T-helper 2 cell treated with Interferon-gamma antibody and Interleukin-4, amounts not matched to agents 5 μg/mL and 100 μg/mL, for 36 hours (primary cell): Measurements from ENCODE around the gene PHF20.
"Not testable (repeated sequence)": the region's sequence is repeated elsewhere in the genome, so short reads cannot be mapped to it uniquely, and the experiment has no call there.

Experiments
- DNase-seq: peaks from one replicate; pipeline ENCODE4 v3.0.0; 2021; ENCODE audit warnings: low spot score
- H3K27ac Mint-ChIP-seq: one replicate; pipeline ENCODE4 v1.8.0; 2021; ENCODE audit warnings: mild to moderate bottlenecking, mixed read lengths
- H3K27me3 Mint-ChIP-seq: one replicate; pipeline ENCODE4 v1.8.0; 2021; ENCODE audit warnings: low read depth, mixed read lengths
- H3K36me3 Mint-ChIP-seq: one replicate; pipeline ENCODE4 v1.8.0; 2021; ENCODE audit warnings: low read depth, mixed read lengths
- H3K4me1 Mint-ChIP-seq: one replicate; pipeline ENCODE4 v1.8.0; 2021; ENCODE audit warnings: low read depth, mixed read lengths
- H3K4me3 Mint-ChIP-seq: one replicate; pipeline ENCODE4 v1.8.0; 2022; ENCODE audit warnings: mild to moderate bottlenecking, moderate library complexity, mixed read lengths
- H3K9me3 Mint-ChIP-seq: one replicate; pipeline ENCODE4 v1.8.0; 2021; ENCODE audit warnings: mixed read lengths

Gene PHF20

DNA sequence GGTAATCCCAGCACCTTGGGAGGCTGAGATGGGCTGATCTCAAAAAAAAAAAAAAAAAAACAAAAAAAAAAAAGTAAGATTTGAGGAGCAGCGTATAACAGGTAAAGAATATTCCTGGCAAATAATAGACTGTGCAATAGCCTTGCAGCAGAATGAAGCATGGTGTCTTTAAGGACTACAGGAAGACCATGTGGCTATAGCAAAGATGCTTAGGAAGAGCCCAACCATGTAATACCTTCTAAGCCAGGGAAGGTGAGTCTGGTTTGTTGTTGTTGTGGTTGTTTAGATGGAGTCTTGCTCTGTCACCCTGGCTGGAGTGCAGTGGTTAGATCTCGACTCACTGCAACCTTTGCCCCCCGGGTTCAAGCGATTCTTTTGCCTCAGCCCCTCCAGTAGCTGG is 15.4 kb upstream of the PHF20 start:
- Mint-ChIP-seq H3K36me3 (no peaks in the 10 kb centered on the region), H3K4me3 (no peak overlapping the region), H3K27ac (no peak overlapping the region), H3K27me3 (peaks cover 13% of the 10 kb centered on the region), H3K9me3 (no peaks in the 10 kb centered on the region), H3K4me1 (no peaks in the 10 kb centered on the region)
- DNase-seq: no peak

- Mint-ChIP-seq H3K4me1 (no peaks in the 10 kb centered on the region), H3K9me3 (no peaks in the 10 kb centered on the region), H3K27me3 (peaks cover 9% of the 10 kb centered on the region), H3K4me3 (no peak overlapping the region), H3K36me3 (no peaks in the 10 kb centered on the region), H3K27ac (no peak overlapping the region)
- no peak for DNase-seq
These were observed 14.6 kb upstream of the PHF20 start for GRCh38 chr20:35757098-35757705.

GRCh38 chr20:35761548-35761947 is 10.3 kb upstream of the PHF20 start:
- DNase-seq, H3K27me3 Mint-ChIP-seq, H3K4me1 Mint-ChIP-seq, H3K9me3 Mint-ChIP-seq, H3K36me3 Mint-ChIP-seq, H3K4me3 Mint-ChIP-seq, H3K27ac Mint-ChIP-seq: not testable (repeated sequence)

- H3K27ac Mint-ChIP-seq: no peak overlapping the region
These were observed 9.4 kb upstream of the PHF20 start for GRCh38 chr20:35762461-35762860.

DNA sequence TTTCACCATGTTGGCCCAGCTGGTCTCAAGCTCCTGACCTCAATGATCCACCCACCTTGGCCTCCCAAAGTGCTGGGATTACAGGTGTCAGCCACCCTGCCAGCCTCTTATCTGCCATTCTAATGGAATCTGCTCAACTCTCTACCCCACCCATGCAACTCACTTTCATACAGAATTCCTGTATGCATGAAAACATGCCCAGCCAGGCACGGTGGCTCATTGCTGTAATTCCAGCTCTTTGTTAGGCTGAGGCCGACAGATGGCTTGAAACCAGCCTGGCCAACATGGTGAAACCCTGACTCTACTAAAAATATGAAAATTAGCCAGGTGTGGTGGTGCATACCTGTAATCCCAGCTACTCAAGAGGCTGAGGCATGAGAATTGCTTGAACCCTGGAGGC is 6.9 kb upstream of the PHF20 start:
- not testable (repeated sequence) for DNase-seq, H3K27me3 Mint-ChIP-seq, H3K27ac Mint-ChIP-seq, H3K4me3 Mint-ChIP-seq, H3K36me3 Mint-ChIP-seq, H3K9me3 Mint-ChIP-seq
- H3K4me1 Mint-ChIP-seq: peaks cover 17% of the 10 kb centered on the region

More at GRCh38 chr20:35762461-35762860, 9.4 kb upstream of the PHF20 start:
- Mint-ChIP-seq H3K9me3 (no peaks in the 10 kb centered on the region), H3K4me1 (no peaks in the 10 kb centered on the region), H3K36me3 (no peaks in the 10 kb centered on the region), H3K27me3 (peaks cover 2% of the 10 kb centered on the region), H3K4me3 (no peak overlapping the region)
- DNase-seq: no peak

- no peak for DNase-seq
- Mint-ChIP-seq H3K27me3 (peaks cover 2% of the 10 kb centered on the region), H3K4me1 (peaks cover 24% of the 10 kb centered on the region), H3K36me3 (peaks cover 6% of the 10 kb centered on the region), H3K27ac (no peak overlapping the region), H3K9me3 (peaks cover 7% of the 10 kb centered on the region), H3K4me3 (no peak overlapping the region)
These were observed 5.0 kb upstream of the PHF20 start for GRCh38 chr20:35766843-35767242.

DNA sequence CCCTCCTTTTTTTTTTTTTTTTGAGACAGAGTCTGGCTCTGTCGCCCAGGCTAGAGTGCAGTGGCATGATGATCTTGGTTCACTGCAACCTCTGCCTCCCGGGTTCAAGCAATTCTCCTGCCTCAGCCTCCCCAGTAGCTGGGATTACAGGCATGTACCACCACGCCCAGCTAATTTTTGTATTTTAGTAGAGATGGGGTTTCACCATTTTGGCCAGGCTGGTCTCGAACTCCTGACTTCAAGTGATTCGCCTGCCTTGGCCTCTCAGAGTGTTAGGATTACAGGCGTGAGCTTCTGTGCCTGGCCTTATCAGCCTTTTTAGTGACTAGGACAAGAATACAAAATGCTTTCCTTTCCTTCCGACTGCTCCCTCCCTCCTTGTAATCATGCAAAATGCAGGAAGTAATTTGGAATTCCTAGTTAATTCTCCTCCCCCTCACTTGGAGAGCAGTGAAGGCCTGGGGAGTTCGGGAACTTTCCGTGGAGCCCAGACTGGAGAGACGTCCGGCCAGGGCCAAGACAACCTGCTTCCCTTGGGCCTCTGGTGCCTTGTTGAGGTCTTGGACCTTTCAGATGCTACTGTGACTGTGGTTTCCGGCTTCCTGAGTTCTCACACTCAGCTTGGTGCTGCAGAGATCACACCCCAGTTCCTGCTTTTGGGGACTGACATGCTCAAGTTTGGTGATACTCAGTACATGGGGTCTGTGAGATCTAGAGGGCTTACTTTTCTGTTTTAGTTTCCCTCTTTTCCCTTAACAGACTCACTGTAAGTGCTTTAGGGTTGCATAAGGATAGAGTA is 3.9 kb upstream of the PHF20 start:
- peak overlapping the region; percentile 89 for H3K4me3 Mint-ChIP-seq
- H3K27ac Mint-ChIP-seq: peak overlapping the region; percentile 98
- H3K9me3 Mint-ChIP-seq: peaks cover 7% of the 10 kb centered on the region
- H3K36me3 Mint-ChIP-seq: peaks cover 6% of the 10 kb centered on the region
- peaks cover 24% of the 10 kb centered on the region for H3K4me1 Mint-ChIP-seq
- peak; percentile 59 for DNase-seq
- no peaks in the 10 kb centered on the region for H3K27me3 Mint-ChIP-seq

DNA sequence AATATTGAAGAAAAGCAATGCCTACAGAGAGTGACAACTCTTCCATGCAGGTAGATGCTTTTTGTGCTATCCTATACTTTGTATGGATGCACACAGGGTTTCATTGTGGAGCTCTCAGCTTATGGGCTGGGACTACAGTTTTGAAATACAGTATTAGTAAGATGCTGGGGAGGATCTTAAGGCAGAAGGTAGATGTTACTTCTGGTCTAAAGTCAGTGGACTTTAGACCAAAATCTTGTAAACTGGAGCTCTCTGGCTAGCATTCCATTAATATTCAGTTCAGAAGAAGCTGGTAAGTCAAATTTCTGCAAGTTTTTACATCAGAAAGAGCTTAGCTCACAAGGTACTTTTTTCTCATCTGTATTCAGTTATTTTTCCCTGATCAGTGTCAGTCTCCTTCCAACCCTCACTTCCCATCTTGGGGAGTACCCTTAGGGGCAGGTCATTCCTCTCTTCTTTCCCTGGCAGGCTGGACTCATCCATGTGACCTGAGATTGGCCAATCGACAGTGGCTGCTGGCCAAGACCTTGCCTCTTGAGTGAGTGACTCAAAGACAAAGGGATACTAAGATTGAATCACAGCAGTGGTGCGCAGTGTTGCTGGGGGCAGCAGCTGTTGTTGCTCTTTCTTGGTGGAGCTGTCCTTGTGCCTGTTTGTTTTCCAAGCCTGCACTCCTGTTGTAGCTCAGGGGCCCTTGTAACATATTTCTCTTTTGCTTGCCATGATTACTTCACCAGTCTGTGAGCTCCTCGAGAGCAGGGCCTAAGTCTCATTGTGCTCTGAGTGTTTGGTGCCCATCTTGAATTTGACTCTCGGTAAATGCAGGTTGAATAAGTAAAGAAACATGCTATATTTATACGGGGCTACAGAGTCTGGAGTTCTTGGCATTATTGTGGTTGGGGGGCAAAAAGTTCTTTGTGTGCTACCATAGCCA is 2.8 kb upstream of the PHF20 start:
- H3K4me1 Mint-ChIP-seq: peaks cover 34% of the 10 kb centered on the region

GRCh38 chr20:35771367-35771688 is 487 bp upstream of the PHF20 start:
- Mint-ChIP-seq H3K9me3 (peaks cover 7% of the 10 kb centered on the region), H3K4me1 (peaks cover 41% of the 10 kb centered on the region), H3K27me3 (no peaks in the 10 kb centered on the region), H3K4me3 (peak overlapping the region; percentile 70), H3K27ac (peak overlapping the region; percentile 98), H3K36me3 (peaks cover 14% of the 10 kb centered on the region)
- DNase-seq: no peak

More for the DNA sequence above, 2.8 kb upstream of the PHF20 start:
- Mint-ChIP-seq H3K36me3 (peaks cover 10% of the 10 kb centered on the region), H3K27me3 (no peaks in the 10 kb centered on the region), H3K27ac (peak overlapping the region; percentile 98), H3K4me3 (peak overlapping the region; percentile 89), H3K9me3 (peaks cover 7% of the 10 kb centered on the region)
- peak; percentile 52 for DNase-seq

DNA sequence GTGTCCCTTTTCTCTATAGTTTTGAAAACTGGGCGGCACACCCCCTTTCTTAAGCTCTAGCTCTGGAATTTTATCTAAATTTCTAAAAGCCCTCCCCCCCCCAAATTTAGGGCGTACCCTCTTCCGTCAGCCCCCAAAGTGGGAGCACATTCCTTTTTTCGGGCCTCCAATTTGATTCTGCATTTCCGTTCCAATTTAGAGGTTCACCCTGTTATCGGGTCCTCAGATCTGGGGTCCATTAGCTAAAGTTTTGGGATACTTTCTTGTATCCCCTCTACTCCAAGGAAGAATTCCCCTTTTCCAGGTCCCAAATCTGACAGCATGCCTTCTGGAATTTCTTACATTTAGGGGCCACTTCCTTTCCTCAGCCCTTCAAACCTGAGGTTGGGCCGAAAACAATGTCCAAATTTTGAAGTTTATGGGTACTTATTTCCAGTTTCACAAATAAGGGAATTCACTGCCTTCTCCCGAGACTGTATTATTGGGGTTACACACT is 796 bp downstream of the PHF20 start:
- H3K27ac Mint-ChIP-seq: peak overlapping the region; percentile 92
- peaks cover 17% of the 10 kb centered on the region for H3K36me3 Mint-ChIP-seq
- peaks cover 53% of the 10 kb centered on the region for H3K4me1 Mint-ChIP-seq
- H3K9me3 Mint-ChIP-seq: peaks cover 7% of the 10 kb centered on the region
- no peaks in the 10 kb centered on the region for H3K27me3 Mint-ChIP-seq
- H3K4me3 Mint-ChIP-seq: peak overlapping the region; percentile 87
- no peak for DNase-seq

DNA sequence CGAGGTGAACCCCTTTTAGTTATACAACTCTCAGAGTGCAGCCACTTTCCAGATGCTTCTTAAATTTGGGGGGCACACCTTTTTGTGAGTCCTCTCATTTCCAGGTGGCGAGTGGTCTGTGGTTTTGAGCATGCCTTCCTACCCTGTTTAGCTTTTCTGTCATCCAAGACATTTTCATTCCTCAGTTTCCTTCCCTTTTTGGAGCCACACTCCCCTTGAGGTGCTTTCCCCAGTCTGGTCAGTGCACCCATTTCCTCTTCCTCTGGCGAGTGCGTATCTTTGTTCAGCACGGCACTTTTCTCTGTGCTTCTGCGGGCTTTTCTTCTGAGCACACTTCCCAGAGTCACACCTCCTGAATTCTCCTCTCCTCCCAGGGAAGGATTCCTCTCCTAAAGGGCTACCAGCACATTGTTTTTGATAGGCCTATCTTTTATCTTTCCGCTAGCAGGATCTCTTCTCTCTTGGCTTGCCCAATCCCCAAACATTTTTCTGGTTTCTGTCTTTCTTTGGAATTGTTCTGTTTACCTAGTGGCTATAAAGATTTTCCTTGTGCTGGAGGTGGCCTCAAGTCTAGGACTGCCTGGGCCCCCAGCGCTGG is 1.4 kb downstream of the PHF20 start:
- Mint-ChIP-seq H3K9me3 (peaks cover 7% of the 10 kb centered on the region), H3K27ac (peak overlapping the region; percentile 92), H3K27me3 (no peaks in the 10 kb centered on the region), H3K4me3 (peak overlapping the region; percentile 87), H3K36me3 (peaks cover 17% of the 10 kb centered on the region), H3K4me1 (peaks cover 49% of the 10 kb centered on the region)
- peak; percentile 33 for DNase-seq

DNA sequence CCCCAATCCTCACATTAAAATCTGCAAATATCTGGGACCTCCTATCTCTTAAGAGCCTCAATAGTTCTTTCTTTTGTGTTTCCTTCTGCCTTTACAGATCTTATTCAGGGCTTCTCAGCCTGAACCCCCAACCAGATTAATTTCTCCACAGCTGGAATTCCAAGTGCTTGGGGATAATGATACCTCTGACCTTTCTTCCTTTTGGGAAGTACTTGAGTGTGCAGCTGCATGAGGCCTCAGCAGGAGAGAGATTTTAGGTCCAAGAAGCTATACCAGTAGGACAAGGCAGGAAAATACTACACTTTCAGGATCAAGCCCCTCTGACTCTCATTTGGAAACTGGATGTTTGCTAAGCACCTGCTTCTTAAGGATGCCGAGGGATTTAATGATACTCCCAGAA is 2.6 kb downstream of the PHF20 start:
- peak overlapping the region; percentile 87 for H3K4me3 Mint-ChIP-seq
- peaks cover 38% of the 10 kb centered on the region for H3K4me1 Mint-ChIP-seq
- H3K27me3 Mint-ChIP-seq: no peaks in the 10 kb centered on the region
- H3K9me3 Mint-ChIP-seq: peaks cover 7% of the 10 kb centered on the region
- H3K27ac Mint-ChIP-seq: peak overlapping the region; percentile 3
- peaks cover 19% of the 10 kb centered on the region for H3K36me3 Mint-ChIP-seq
- no peak for DNase-seq

DNA sequence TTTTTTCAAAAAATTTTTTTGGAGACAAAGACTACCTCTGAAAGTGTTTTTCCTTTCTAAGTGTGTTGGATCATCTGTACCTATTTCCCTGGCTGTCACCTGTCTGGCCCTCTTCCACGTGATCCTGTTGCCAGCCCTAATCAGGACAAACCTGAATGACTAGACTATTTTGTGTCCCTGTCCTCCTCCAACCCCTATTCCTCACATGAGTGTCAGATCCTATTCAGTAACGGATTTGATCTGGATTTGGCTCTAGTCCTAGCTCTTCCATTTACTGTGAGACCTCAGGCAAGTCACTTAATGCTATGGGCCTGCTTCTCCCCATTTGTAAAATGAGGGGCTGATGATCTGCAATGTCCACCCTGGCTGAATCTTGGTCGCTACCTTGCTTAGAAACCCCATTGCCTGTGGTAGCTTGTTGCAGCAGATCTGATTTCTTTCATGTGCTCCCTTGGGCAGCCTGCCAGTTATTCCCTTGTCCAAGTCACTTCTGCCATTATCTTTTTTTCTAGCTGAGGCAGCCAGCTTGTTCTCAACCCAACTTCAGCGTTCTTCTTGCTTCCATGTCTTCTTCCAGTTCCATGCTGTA is 4.8 kb downstream of the PHF20 start:
- Mint-ChIP-seq H3K27me3 (no peaks in the 10 kb centered on the region), H3K4me1 (peaks cover 33% of the 10 kb centered on the region), H3K9me3 (peaks cover 2% of the 10 kb centered on the region), H3K36me3 (peaks cover 22% of the 10 kb centered on the region), H3K27ac (peak overlapping the region; percentile 4), H3K4me3 (no peak overlapping the region)
- DNase-seq: no peak
